ENCODE measurements around the gene ATP5F1E.
"Not testable (repeated sequence)": the region's sequence is repeated elsewhere in the genome, so short reads cannot be mapped to it uniquely, and the experiment has no call there.

Gene ATP5F1E

DNA sequence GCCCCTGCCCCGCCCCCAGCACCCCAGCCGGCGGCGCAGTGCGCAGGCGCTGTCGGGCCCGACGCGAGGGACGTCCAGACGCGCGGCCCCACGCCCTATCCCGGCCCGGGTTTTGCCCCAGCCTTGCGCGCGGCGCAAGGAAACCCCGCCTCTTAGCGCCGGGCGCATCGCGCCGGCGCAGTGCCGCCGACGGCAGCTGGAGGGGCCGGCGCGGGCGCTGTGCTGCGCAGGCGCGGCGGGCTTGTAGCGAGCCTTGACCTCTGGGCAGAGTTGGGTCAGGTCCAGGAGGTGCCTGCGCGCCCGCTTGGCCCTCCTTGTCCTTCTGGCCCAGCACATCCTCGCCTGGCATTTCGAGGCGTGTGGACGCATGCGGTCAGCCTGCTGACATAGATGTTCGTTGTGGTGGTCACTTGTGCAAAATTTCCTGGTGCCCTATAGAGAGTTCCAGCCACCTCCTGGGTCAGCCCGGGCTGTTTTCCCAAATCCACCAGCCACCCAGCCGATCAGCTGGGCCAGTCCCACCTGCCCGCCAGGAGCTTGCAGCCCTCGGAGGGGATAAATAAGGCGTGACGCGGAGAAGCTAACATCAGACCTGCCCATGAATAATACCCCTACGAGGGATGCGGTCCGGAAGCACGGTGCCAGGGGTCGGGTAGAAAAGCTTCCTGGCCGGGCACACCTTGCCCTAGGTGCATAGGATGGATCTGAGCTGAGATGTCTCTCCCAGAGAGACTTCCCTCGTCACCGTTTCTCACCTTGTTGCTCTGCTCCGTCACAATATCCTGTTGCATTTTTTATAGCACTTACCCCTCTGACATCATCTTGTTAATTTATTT is 10.9 kb upstream of the ATP5F1E start:
- DNase-seq, result peak; percentile 89 to 91

DNA sequence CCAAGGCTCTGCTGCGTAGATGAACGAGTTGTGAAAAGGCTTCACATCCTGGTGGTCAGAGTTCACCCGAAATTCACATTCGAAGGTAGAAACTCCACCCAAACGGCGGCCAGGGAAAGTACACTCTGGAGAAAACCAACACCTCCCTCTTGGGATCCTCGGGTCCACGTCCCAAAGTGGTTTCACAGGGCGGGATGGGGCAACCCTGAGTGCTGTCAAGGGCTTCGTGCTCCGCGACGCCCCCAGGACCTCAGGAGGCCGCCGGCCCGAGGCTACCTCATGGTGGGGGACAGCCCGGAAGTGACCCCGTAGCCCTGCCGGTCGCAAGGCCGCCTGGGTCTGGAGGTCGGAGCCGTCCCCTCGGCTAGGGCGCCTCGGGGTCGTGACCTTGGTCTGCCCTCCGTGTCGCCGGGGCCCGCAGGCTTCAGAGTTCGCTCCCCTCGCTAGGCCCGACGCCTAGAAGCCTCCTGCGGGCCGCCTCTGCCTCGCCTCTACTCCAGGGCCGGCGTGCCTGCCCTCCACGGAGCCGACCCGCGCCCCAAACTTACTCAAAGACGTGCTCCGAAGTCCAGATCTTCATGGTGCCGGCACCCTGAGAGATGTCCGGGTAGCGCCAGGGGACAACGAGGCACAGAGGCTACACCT is 10.1 kb upstream of the ATP5F1E start, which contains the start of gene PRELID3B:
Gene PRELID3B (minus strand): TSS at position 636 of the 645 bp plus-strand sequence. CDS start 56 bp downstream, at position 580.
- no peak for DNase-seq

DNA sequence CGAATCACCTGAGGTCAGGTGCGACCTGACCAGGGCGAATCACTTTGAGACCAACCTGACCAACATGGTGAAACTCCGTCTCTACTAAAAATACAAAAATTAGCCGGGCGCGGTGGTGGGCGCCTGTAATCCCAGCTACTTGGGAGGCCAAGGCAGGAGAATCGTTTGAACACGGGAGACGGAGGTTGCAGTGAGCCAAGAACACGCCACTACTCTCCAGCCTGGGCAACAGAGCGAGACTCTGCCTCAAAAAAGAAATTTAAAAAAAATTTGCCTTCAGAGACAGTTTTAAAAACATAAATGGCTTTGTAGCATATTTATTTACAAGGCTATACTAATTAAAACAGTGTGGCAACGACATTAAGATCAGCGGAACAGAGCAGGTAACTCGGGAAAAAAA is 9.4 kb upstream of the ATP5F1E start:
- not testable (repeated sequence) for DNase-seq

DNA sequence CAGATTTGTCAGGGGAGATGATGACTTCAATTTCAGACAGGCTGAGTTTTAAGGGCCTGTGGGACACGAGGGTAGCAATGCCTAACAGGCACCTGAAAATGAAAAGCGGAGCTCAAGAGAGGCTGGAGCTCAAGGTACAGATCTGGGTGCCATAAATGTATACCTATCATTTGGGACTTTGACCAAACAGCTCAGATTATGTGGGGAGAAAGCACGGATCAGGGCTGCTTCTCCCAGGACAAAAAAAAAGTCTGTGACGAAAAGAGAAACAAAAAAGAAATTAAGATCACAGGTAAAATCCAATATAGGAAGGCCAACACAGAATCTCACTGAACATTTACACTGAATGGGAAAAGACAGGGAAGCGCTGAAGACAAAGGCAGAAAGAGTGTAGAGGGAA is 8.5 kb upstream of the ATP5F1E start:
- DNase-seq, result no peak

DNA sequence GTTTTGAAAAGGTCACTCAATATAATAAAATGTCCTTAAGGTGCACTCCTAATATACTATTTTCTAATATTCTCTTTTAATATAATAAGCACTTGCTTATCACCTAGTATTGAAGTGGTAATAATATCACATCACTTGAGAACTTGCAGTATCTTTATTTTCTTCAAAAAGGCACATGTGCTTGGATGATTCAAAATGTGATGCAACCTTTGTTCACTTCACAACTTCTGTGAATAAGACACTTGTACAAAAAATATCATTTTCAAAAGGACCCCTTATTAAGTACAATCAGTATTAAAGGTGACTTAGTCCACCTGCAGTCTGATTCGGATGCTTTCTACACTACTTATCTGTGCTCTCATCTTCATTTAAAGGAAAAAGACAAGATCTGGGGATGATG is 7.1 kb upstream of the ATP5F1E start:
- DNase-seq, result no peak

DNA sequence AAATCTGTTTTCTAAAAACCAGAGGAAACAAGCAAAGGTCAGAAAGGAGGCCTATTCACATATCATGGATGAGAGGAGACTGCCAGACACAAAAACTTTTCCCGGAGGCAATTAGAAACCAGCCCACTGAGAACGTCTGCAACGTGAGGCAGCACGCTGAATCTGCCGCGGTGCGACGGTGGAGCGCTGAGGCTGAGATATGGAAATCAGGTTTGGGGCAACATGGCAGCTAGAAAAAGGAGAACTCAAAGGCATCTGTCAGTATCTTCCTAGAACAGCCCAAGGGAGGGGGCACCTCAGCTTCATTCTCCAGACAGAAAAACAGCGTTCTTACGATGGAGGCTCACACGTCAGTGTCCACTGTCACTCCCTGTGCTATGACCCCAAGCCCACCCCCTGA is 5.3 kb upstream of the ATP5F1E start:
- no peak for DNase-seq

DNA sequence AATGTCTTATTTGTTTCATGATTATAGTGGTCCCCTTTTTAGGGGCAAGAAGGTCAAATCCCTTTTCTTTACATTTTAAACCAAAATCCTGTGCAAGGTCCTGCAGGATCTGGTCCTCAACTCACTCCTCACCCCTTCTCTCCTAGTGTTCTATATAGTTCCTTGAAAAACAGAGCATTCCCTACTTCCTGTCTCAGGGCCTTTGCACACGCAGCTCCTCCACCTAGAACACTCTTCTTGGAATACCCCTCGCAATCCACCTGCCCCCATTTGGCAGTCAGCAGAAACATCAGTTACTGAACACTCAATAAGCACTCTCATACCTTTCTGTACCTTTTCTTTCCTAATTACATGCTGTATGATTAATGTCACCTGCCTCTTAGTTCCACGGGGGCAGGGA is 3.2 kb upstream of the ATP5F1E start:
- DNase-seq, result no peak

DNA sequence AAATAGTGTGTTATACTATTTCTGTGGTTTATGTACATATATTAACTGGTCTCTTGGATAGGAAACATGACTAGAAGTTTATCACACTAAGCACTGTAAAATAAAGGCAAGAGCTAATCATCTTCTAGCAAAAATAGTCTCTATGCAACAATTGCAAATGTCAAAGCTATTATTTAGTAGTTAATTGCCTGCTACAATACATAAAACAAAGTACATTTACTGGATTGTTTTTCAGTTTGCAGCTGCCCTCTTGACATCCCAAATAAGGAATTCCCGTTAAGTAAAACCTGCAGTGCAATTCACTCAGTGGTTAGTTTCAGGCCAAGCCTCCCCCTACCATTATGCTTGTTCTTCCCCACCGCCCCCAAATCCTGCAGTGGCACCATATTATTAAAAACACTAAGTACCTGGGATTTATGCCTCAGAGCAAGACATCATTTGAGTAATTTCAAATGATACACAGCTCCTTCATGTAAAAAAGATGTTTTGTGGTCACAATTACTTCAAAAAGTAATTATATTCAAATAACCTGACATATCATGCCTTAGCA is 1.6 kb upstream of the ATP5F1E start:
- peak in 1 of 2 experiments; percentile 20 for DNase-seq

DNA sequence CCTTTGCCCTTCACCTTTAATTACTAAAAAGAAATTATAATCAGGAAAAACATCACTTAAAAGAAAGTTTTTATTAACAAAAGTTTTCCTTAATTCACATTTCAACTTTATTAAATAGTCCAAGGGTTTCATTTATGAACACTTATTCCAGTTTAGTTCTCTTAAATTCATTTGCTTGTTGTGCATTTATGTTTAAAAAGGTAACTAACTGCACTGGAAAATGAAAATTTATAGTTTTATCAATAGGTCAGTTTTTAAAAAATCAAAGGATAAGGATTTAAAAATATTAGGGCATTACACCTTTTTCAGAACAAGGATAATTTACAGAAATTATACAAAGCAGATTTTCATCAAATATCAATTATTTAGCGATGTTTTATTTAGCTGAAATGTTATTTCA is 958 bp upstream of the ATP5F1E start:
- DNase-seq, result no peak

DNA sequence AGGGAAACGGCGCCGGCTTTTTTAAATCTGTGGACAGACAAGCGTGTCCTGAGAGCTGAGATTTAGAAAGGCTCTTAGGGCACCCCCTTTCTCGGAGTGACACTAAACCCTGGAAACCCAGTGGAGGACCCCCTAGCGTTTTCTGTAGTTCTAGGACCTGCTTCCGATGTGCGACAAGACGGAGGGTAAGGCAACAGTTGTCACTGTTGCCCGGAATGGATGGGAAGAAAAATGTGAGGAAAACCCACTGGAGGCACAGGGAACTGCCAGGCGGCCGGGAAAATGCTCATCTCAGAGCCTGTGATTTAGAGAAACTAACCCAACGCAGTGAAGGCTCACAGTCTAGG is 551 bp upstream of the ATP5F1E start:
- DNase-seq, result peak; percentile 63 to 79

DNA sequence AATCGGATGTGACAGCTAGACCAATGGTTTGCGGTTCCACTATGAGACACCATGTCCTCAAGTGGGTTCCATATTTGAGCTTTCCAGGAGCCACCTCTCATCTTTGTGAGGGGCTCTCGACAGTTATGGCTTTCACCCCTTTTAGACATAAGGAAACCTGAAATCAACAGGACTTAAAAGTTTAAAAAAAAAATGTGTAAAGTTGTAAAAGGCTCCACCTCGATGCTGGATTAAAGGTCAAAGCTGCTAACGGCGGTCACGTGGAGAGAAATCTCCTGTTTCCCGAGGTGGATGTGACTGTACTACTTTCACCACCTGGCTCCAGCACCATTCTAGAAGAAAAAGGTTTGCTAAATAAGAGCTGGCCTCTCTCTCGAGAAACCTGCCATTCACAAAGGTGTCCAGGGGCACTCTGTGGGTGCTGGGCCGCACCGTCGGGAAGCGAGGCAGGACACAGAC is 542 bp downstream of the ATP5F1E start:
- no peak for DNase-seq

DNA sequence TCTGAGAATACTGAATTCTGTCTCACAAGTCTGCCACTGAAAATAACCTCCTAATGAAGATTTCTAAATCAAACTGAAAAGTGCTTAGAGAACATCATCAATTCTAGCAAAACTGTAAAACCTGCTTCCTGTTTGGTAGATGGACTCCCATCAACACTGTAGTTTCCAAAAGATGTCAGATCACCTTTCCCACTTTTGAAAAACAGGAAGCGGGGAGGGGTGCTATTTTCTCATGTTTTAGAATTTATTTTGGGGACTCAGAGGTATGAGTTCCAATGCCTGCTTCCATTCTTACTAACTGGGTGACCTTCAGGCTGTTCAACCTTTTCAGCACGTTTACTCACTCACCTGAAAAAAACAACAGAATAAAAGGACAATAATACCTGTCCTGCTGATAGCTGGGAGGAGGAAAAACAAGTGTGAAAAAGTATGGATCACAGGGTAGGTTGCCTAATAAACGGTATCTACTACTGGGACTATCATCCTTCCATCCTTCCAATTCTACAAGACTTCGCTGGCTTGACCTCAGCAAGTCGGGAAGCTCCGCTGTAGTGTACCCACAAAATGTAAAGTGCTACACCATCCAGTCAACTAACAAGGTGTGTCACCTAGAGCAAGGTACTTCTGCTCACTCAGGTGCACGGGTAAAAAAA is 1.1 kb downstream of the ATP5F1E start:
- peak in 1 of 2 experiments; percentile 32 for DNase-seq

DNA sequence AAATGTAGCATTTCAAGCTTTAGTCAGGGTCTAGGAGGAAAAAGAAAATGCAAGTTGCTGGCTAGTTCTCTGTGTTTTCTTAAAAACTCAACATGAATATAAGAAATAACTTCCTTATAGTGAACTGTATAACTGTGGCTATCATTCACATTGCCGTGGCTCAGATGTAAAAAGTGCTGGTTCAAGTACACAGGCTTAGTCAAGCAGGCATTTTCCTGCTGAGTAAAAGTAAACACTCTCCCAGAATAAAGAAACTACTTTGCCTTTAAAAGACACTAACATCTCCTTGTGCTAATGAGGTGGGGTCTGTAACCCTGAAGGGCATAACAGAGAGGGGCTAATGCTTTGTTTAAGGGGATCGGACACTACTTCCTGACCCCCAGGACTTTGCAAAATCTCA is 3.3 kb downstream of the ATP5F1E start:
- no peak for DNase-seq

DNA sequence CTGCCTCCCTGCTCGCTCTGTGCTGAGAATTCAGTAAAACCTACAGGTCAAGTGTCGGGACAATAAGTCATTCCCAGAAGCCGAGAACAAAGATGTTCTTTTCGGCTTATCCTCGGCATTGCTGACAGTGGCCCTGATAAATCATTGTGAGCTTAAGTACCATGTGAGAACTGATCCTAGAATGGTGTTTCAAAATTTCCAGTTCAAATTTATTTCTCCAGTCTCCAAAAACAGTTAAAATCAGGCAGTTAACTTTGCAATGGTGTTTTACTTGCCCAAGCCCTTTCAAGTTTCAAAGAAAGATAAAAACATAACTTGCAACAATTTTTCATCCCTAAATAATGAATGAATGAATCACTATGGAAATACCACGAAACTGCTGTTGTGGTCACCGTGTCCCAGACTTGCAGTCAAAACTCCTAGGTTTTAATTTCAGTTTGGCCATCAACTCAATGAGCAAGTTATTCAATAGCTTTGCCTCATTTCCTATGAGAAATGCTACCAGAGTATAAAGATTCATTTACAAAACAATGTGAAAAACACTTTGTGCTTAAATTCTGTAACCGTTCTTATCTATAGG is 4.3 kb downstream of the ATP5F1E start:
- no peak for DNase-seq

DNA sequence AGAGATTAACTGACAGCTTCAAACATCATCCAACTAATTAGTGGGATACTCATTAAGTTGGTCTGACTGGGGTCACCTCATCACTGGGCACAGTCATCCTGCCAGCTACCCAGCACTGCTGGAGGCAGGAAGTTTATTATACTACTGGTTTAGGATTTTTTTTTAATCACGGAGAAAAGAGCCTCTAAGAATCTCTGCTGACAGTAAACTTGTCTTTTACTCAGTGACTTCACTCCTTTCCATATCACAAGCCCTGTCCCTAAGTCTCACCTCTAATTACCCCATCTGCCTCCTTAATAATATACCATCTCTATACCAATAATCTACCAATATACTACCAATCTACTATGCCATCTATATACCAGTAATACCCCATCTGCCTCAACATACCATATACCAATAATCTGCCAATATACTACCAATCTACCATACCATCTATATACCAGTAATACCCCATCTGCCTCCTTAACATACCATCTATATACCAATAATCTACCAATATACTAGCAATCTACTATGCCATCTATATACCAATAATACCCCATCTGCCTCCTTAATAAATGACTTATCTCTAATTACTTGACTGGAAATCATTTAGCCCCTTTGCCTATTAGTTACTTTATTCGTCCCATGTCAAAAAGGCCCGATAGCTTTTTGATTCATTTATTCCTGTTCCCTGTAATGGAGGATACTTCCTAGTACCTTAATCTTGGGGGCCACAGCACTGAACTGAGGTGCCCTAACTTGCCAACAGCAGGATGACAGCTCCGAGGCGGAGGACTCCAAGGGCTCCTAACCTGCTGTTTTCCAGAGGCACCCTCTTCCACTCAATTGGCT is 5.0 kb downstream of the ATP5F1E start:
- no peak for DNase-seq

DNA sequence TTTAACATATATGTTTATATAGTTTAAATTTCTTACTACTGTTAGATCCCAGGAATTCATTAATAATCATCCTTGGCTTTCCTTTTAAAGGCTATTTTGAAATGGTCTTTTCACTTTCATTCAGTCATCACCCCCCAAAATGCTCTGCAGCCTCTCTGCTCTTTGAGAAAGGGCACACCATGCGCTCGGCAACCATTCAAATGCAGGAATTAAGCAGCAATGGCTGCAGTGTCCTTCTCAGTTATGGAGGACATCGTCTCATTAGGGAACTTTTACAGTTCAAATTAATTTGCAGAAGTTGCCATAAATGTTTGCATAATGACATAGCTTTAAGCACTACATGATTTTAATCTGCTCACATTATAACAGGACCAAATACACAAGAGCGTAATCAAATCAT is 6.6 kb downstream of the ATP5F1E start:
- no peak for DNase-seq

DNA sequence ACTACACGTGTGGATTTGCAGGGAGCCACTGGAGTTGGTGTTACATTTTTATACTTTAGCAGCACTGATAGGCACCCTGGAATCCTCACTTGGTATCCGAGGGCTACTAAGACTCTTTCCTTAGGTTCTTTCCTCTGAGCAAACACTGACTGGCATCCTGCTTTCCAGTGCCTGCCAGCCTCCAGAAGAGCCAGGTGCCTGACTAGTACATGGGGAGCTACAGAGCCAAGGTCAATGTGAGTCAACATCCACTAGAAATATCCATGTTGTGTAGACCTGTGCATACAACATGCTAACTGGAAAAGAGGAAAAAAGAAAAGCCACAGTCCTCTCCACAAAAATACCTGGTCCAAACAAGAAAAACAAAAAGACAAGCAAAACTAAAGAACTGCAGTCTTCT is 7.0 kb downstream of the ATP5F1E start:
- no peak for DNase-seq

DNA sequence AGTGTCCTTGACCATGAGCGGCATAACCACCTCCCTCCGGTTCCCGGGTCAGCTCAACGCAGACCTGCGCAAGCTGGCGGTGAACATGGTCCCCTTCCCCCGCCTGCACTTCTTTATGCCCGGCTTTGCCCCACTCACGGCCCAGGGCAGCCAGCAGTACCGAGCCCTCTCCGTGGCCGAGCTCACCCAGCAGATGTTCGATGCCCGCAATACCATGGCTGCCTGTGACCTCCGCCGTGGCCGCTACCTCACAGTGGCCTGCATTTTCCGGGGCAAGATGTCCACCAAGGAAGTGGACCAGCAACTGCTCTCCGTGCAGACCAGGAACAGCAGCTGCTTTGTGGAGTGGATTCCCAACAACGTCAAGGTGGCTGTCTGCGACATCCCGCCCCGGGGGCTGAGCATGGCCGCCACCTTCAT is 8.0 kb downstream of the ATP5F1E start:
- DNase-seq, result no peak

DNA sequence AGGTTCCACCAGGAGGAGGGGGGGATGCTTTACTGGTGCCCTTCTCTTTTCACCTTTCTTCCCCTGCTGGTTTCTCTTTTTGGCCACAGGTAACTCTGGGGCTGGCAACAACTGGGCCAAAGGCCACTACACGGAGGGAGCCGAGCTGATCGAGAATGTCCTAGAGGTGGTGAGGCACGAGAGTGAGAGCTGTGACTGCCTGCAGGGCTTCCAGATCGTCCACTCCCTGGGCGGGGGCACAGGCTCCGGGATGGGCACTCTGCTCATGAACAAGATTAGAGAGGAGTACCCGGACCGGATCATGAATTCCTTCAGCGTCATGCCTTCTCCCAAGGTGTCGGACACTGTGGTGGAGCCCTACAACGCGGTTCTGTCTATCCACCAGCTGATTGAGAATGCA is 8.5 kb downstream of the ATP5F1E start:
- no peak for DNase-seq

DNA sequence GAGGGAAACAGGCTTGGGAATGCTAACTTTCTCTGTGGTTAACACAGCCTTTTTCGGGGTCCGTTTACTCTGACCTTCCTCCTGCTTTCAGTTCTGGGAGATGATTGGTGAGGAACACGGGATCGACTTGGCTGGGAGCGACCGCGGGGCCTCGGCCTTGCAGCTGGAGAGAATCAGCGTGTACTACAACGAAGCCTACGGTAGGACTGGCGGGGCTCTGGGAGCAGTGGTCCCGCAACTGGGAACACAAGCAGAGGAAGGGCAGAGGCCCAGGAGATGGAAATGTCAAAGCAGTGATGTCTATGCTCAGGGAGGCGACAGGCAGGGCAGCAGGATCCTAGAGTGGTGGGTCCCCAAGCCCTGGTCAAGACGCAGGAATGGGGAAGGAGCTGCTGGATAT is 9.4 kb downstream of the ATP5F1E start:
- no peak for DNase-seq

DNA sequence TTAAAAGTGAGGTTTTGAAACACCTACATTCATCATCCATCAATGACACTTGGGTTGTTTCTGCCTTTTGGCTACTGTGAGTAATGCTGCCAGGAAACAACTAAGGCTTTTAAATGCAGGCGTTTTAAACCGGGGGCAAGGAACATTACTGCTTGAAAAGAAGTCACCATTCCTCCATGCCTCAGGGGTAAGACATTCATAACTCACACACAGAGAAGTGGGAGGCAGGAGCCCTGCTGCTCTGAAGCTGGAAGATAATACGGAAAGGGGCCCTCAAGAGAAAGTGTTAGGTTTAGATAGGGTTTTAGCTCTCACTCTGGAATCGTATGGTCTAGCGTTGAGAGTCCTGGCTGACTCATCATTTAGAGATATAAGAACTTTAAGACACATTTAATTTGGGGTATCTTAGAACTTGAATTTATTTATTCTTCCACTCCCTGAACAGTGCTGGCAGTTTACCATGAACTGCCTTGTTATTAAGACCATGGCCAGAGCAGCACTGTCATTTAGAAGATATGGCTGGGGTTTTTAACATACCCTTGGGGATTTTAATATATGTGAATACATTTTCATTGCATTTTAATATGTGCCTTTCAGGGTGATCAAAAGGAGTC is 11.1 kb downstream of the ATP5F1E start:
- DNase-seq, result no peak

DNA sequence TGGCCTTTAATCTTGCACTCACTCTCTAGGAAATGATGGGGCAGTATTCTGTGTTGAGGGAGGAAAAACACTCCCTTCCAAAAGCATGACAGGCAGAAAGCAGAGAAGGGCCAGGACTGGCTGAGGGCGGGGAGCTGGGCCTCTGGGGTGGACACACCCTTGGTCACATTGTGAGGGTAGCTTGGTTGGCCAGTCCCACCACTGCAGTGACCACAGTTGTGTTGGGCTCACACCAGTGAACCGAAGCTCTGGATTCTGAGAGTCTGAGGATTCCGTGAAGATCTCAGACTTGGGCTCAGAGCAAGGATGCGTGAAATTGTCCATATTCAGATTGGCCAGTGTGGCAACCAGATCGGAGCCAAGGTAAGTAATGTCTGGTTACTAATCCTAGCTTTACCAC is 12.9 kb downstream of the ATP5F1E start, which contains the start of gene TUBB1:
Gene TUBB1 (plus strand): TSS at position 213 of the 400 bp plus-strand sequence. CDS start 94 bp downstream, at position 307.
- DNase-seq, result no peak

All from NCI-H2081 (cell line).